ENCODE results near the gene TMEM143.

GRCh38 chr19:48301886-48302599, 61.7 kb downstream of the TMEM143 start:
- TF ChIP-seq CTCF (IDR thresholded peaks at IDR 0.05) (no peak), TCF7L2 (IDR thresholded peaks at IDR 0.05; ENCODE audit: low read depth, low read length) (no peak), POLR2AphosphoS5 (IDR thresholded peaks at IDR 0.05; ENCODE audit: low read depth, low read length) (no peak), SIN3A (IDR thresholded peaks at IDR 0.05; ENCODE audit: borderline replicate concordance, insufficient read depth, low read depth, low read length) (no peak)
